Esophagus muscularis mucosa (tissue), 4 donors: Measurements from ENCODE around the gene RNF7. TPM values are rescaled to one million over a fixed set of nuclear protein-coding genes. Genes with fewer than 3 reads are reported as not detected.

Experiments used
- DNase-seq: peaks from one replicate; pipeline ENCODE4 v3.0.0-alpha.2; 2017; ENCODE audit errors: extremely low spot score
- H3K27ac ChIP-seq, 4 donors: fragments of 200-600 bp; sonication (generic); replicated peaks in 1 of 4; 1 replicate in 3 of 4; 2 replicates in 1 of 4; pipeline ENCODE4 v1.5.1; 2016 to 2019; ENCODE audit warnings: mild to moderate bottlenecking in 1 of 4
- H3K27me3 ChIP-seq, 4 donors: fragments of 200-600 bp; sonication (generic); one replicate each; pipeline versions ENCODE4 v1.5.1 to v1.6.0; 2016 to 2019
- H3K36me3 ChIP-seq, 4 donors: fragments of 200-600 bp; sonication (generic); one replicate each; pipeline ENCODE4 v1.5.1; 2016 to 2019
- H3K4me1 ChIP-seq, 4 donors: fragments of 200-600 bp; sonication (generic); one replicate each; pipeline ENCODE4 v1.5.1; 2016 to 2019
- H3K4me3 ChIP-seq, 4 donors: fragments of 200-600 bp; sonication (generic); 1 replicate in 2 of 4; 2 replicates in 2 of 4; pipeline ENCODE4 v1.5.1; 2016 to 2019; ENCODE audit warnings: mild to moderate bottlenecking in 4 of 4, moderate library complexity in 1 of 4
- H3K9me3 ChIP-seq, 4 donors: fragments of 200-600 bp; sonication (generic); 1 replicate in 3 of 4; 2 replicates in 1 of 4; pipeline ENCODE4 v1.5.1; 2016 to 2019
- EP300 ChIP-seq: sonication (generic); formaldehyde crosslinking; IDR thresholded peaks from one replicate; pipeline ENCODE4 v1.6.1; 2017; ENCODE audit warnings: antibody characterized with exemption
- POLR2A ChIP-seq: fragments of 450-650 bp; IDR thresholded peaks from one replicate; pipeline ENCODE4 v1.6.1; 2017; ENCODE audit warnings: antibody characterized with exemption, moderate library complexity, mild to moderate bottlenecking, low read depth
- POLR2AphosphoS5 ChIP-seq, 2 donors: sonication (generic); formaldehyde crosslinking; IDR thresholded peaks; one replicate each; pipeline ENCODE4 v1.6.1; 2017; ENCODE audit warnings: antibody characterized with exemption in 2 of 2
- WGBS: methylation state at CpG from one replicate; pipeline ENCODE4 v1.1.5; 2018; 5-methylcytosine and 5-hydroxymethylcytosine counted together
- intact Hi-C: fragments of 100-400 bp; cut with DNase I; formaldehyde crosslinking; loops from one replicate; pipeline ENCODE4 v1.15.1; 2023
- total RNA-seq, 4 donors: library from RNA; depleted of rRNA; stranded (reverse); fragments of >200 nt; gene quantifications; one replicate each; pipeline versions ENCODE4 v1.1.0 to v1.2.1, GENCODE V29; 2016
- TF ChIP-seq, protein P1 (sequence below), 3 experiments: fragments of 200-600 bp in 2 of 3; fragments of 450-650 bp in 1 of 3; sonication (generic) in 2 of 3; IDR thresholded peaks; one replicate each; pipeline ENCODE4 v1.5.1; 2017 to 2019; ENCODE audit warnings: antibody characterized with exemption in 3 of 3, mild to moderate bottlenecking in 2 of 3, moderate library complexity in 1 of 3

Gene RNF7
- total RNA-seq, 4 donors from 2014 or later = 47.2 to 107 (median 80.2) TPM

DNA sequence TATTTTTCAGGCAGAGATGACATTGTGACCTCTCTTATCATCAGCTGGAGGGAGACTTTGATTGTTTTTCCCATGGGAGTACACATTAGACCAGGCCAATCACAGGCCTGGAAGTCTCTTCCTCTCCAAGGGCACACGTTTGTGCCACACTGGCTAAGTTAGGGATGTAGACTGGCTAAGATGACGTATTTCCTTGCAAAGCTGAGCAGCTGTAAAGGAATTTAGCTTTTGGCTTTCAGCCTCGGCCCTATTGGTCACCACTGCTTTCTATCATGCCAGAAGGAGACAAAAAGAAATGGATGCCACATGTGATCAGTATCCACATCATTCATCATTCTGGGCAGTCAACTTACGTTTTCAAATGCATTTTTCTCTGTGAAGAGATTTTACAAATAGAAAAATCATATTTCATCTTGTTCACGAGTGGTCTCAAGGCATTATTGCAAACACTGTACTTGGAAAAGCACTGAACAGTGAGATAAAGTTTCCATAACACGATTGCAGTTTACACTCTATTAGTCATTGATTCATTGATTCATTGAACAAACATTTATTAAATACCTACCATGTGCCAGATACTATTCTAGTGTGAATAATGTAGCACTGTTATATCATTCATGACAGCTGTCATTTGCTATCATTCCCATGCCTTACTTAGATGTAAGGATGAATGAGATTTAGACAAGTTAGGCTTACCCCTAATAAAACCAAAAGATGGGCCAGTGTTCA is 27.0 kb upstream of the RNF7 start:
- Histone ChIP-seq H3K36me3 (no peaks in the 10 kb centered on the region), H3K4me3 (no peak overlapping the region), H3K4me1 (peaks cover 0 to 7% (median 3%) of the 10 kb centered on the region in 4 donors), H3K27ac (no peak overlapping the region), H3K27me3 (no peaks in the 10 kb centered on the region), H3K9me3 (no peaks in the 10 kb centered on the region)
- DNase-seq = peak; percentile 1
- no peak for TF ChIP-seq EP300
- TF ChIP-seq, protein P1, sequence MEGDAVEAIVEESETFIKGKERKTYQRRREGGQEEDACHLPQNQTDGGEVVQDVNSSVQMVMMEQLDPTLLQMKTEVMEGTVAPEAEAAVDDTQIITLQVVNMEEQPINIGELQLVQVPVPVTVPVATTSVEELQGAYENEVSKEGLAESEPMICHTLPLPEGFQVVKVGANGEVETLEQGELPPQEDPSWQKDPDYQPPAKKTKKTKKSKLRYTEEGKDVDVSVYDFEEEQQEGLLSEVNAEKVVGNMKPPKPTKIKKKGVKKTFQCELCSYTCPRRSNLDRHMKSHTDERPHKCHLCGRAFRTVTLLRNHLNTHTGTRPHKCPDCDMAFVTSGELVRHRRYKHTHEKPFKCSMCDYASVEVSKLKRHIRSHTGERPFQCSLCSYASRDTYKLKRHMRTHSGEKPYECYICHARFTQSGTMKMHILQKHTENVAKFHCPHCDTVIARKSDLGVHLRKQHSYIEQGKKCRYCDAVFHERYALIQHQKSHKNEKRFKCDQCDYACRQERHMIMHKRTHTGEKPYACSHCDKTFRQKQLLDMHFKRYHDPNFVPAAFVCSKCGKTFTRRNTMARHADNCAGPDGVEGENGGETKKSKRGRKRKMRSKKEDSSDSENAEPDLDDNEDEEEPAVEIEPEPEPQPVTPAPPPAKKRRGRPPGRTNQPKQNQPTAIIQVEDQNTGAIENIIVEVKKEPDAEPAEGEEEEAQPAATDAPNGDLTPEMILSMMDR (IDR thresholded peaks at IDR 0.05) = no peak
- no peak for TF ChIP-seq POLR2A
- TF ChIP-seq POLR2AphosphoS5 (IDR thresholded peaks at IDR 0.05) = no peak
- intact Hi-C loops = no loop called here
- 45% methylated on average over 6 of the region's 6 CpGs for WGBS

DNA sequence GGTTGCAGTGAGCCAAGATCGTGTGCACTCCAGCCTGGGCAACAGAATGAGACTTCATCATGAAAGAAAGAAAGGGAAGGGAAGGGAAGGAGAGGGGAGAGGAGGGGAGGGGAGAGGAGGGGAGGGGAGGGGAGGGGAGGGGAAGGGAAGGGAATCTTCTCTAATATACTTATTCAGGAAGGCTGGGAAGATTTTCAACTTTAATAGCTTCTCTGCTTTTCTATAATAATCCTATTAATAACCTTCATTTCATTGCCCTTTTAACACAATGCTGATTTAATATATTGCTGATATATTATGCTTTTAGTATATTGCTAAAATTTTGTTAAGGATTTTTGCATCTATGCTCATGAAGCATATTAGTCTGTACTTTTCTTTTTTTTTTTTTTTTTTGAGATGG is 23.4 kb upstream of the RNF7 start:
- TF ChIP-seq, protein P1 (IDR thresholded peaks at IDR 0.05) = no peak
- TF ChIP-seq POLR2A = no peak
- TF ChIP-seq POLR2AphosphoS5 (IDR thresholded peaks at IDR 0.05) = no peak
- TF ChIP-seq EP300 = no peak
- intact Hi-C loops = no loop called here
- DNase-seq = no peak
- no peaks in the 10 kb centered on the region for H3K27me3 ChIP-seq
- 83% methylated on average over 1 of the region's 1 CpG for WGBS
- peaks cover 0 to 7% (median 3%) of the 10 kb centered on the region in 4 donors for H3K4me1 ChIP-seq
- peaks cover 0 to 6% (median 0%) of the 10 kb centered on the region in 4 donors for H3K9me3 ChIP-seq
- no peak overlapping the region for H3K27ac ChIP-seq
- no peaks in the 10 kb centered on the region for H3K36me3 ChIP-seq
- no peak overlapping the region for H3K4me3 ChIP-seq

DNA sequence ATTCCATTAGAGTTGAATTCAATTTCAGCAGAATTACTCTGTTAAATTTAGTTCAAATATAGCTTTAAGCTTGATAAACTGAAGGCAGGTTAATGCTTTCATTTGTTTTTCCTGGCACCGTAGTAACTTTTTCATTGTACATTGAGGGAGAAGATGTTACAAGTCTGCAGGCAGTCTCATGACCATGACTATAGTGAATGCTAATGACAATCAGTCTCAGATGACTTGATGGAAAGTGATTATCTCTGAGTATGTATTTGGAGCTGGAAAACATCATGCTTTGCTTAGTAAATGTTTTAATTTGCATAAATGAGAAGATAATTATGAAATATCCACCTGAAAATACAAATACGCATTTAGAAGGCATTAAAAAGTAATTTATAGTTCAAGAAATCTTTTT is 16.0 kb upstream of the RNF7 start:
- Histone ChIP-seq H3K4me1 (no peaks in the 10 kb centered on the region), H3K27me3 (no peaks in the 10 kb centered on the region), H3K4me3 (no peak overlapping the region), H3K27ac (no peak overlapping the region), H3K9me3 (no peaks in the 10 kb centered on the region), H3K36me3 (no peaks in the 10 kb centered on the region)
- no peak for DNase-seq
- TF ChIP-seq POLR2AphosphoS5 (IDR thresholded peaks at IDR 0.05) (no peak), POLR2A (no peak), EP300 (no peak)
- TF ChIP-seq, protein P1 (IDR thresholded peaks at IDR 0.05) = no peak
- WGBS = 88% methylated on average over 2 of the region's 2 CpGs
- intact Hi-C loops = no loop called here

DNA sequence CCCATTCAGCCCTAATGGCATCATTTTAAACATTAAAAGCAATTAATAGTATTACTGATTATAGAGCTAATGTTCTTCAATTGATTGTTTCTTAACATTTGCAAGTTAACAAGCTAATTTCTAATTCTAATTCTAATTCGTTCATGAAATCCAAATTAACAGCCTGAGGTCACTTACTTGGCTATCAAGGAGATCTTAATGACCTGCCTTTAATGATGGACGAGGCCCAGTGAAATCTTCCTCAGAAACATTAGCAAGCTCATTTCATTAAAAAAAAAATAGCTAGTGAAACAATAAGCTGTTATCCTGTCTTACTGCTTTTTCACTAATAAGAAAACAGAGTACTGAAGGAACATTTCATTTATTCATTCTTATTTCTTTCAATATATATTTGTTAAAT is 15.4 kb upstream of the RNF7 start:
- DNase-seq = no peak
- Histone ChIP-seq H3K9me3 (no peaks in the 10 kb centered on the region), H3K36me3 (no peaks in the 10 kb centered on the region), H3K27ac (no peak overlapping the region), H3K4me3 (no peak overlapping the region), H3K27me3 (no peaks in the 10 kb centered on the region), H3K4me1 (no peaks in the 10 kb centered on the region)
- intact Hi-C loops = no loop called here
- WGBS = 78% methylated on average over 2 of the region's 2 CpGs
- TF ChIP-seq, protein P1 (IDR thresholded peaks at IDR 0.05) = no peak
- TF ChIP-seq POLR2A (no peak), EP300 (no peak), POLR2AphosphoS5 (IDR thresholded peaks at IDR 0.05) (no peak)

DNA sequence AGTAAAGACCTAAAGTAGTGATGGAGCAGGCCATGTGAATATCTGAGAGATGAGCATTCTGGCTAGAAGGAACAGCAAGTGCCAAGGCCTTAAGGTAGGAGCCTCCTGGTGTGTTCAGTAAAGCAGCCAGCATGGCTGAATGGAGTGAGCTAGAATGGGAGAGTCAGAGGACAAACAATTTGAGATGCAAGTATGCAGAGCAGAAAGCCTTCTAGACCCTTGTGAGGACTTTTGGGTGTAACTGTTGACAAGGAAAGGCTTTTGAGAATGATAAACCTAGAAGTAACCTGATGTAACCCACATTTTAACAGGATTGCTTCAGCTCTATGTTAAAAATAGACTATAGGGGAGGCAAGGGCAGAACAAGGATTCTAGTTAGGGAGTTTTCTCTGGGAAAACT is 14.8 kb upstream of the RNF7 start:
- H3K27ac ChIP-seq = no peak overlapping the region
- intact Hi-C loops = no loop called here
- H3K4me1 ChIP-seq = no peaks in the 10 kb centered on the region
- no peaks in the 10 kb centered on the region for H3K36me3 ChIP-seq
- H3K27me3 ChIP-seq = no peaks in the 10 kb centered on the region
- no peaks in the 10 kb centered on the region for H3K9me3 ChIP-seq
- DNase-seq = no peak
- TF ChIP-seq EP300 (no peak), POLR2A (no peak), POLR2AphosphoS5 (IDR thresholded peaks at IDR 0.05) (no peak)
- TF ChIP-seq, protein P1 (IDR thresholded peaks at IDR 0.05) = no peak
- H3K4me3 ChIP-seq = no peak overlapping the region
